IMR-90 (cell line): ENCODE measurements around the gene CILP. TPM values are rescaled to one million over a fixed set of nuclear protein-coding genes. Genes with fewer than 3 reads are reported as not detected.

Source experiments
- ATAC-seq: fragments of 200-7000 bp; cut with Tn5 transposase; 2 replicates; pipeline ENCODE4 v1.9.1; 2020; ENCODE audit warnings: low read depth, mild to moderate bottlenecking, moderate library complexity
- BruUV-seq: library from RNA; stranded (reverse); fragments of 400-500 nt; replicated peaks from 2 replicates; lab custom pipeline; 2021; lab: Mats Ljungman, UMichigan
- CTCF ChIA-PET: fragments of 300-600 bp; formaldehyde crosslinking; extraction: SDS; loops from one replicate; lab custom pipeline; 2021; ENCODE audit warnings: antibody characterized with exemption; lab: Yijun Ruan, JAX
- POLR2A ChIA-PET: fragments of 300-600 bp; sonication (Branson Sonifier 250); formaldehyde crosslinking; loops from one replicate; lab custom pipeline; 2022; ENCODE audit warnings: antibody characterized with exemption; ENCODE audit not compliant: unreplicated experiment; lab: Charles Lee
- DNase-seq: peaks from one replicate; pipeline ENCODE4 v3.0.0; 2013
- H2AFZ ChIP-seq: replicated peaks from 2 replicates; pipeline ENCODE3; 2013; ENCODE audit warnings: low read length, mild to moderate bottlenecking; ENCODE audit not compliant: poor library complexity
- H2AK5ac ChIP-seq: 2 replicates; pipeline ENCODE4 v1.6.1; 2013; ENCODE audit warnings: low read depth, low read length, inconsistent platforms
- H2AK9ac ChIP-seq: replicated peaks from 2 replicates; pipeline ENCODE3; 2013; ENCODE audit warnings: mild to moderate bottlenecking, low read depth, low read length, moderate library complexity; ENCODE audit not compliant: poor library complexity
- H2BK120ac ChIP-seq: 2 replicates; pipeline ENCODE4 v1.6.1; 2013; ENCODE audit warnings: low read depth, low read length, inconsistent platforms
- H2BK15ac ChIP-seq: 3 replicates; pipeline ENCODE4 v1.6.1; 2013; ENCODE audit warnings: low read depth, low read length, inconsistent platforms
- H2BK20ac ChIP-seq: 2 replicates; pipeline ENCODE4 v1.6.1; 2013; ENCODE audit warnings: low read depth, mild to moderate bottlenecking, inconsistent platforms, low read length, moderate library complexity
- H2BK5ac ChIP-seq: 2 replicates; pipeline ENCODE4 v1.6.1; 2013; ENCODE audit warnings: mild to moderate bottlenecking, low read depth, low read length, inconsistent platforms; ENCODE audit not compliant: poor library complexity, severe bottlenecking
- H3K14ac ChIP-seq: replicated peaks from 2 replicates; pipeline ENCODE4 v1.6.1; 2013; ENCODE audit warnings: low read depth, low read length, inconsistent platforms
- H3K18ac ChIP-seq: 2 replicates; pipeline ENCODE4 v1.6.1; 2013; ENCODE audit warnings: low read depth, low read length, control low read depth
- H3K23ac ChIP-seq: 2 replicates; pipeline ENCODE4 v1.6.1; 2013; ENCODE audit warnings: low read depth, low read length, inconsistent platforms
- H3K27ac ChIP-seq: 2 replicates; pipeline ENCODE4 v1.5.1; 2013; ENCODE audit warnings: mild to moderate bottlenecking, control low read depth, low read length; ENCODE audit not compliant: insufficient read depth
- H3K27me3 ChIP-seq: 2 replicates; pipeline ENCODE4 v1.6.1; 2013; ENCODE audit warnings: low read length; ENCODE audit not compliant: control insufficient read depth, insufficient read depth
- H3K36me3 ChIP-seq: 2 replicates; pipeline ENCODE4 v1.6.1; 2013; ENCODE audit warnings: low read length, mixed read lengths; ENCODE audit not compliant: control insufficient read depth, insufficient read depth
- H3K4ac ChIP-seq: 2 replicates; pipeline ENCODE4 v1.6.1; 2013; ENCODE audit warnings: low read depth, low read length, inconsistent platforms
- H3K4me1 ChIP-seq: 2 replicates; pipeline ENCODE4 v1.6.1; 2013; ENCODE audit warnings: low read length, mixed read lengths; ENCODE audit not compliant: control insufficient read depth, insufficient read depth
- H3K4me2 ChIP-seq: 2 replicates; pipeline ENCODE4 v1.6.1; 2013; ENCODE audit warnings: low read depth, mild to moderate bottlenecking, control low read depth, low read length, moderate library complexity
- H3K4me3 ChIP-seq: 2 replicates; pipeline ENCODE4 v1.5.1; 2013; ENCODE audit warnings: low read depth, mild to moderate bottlenecking, control low read depth, low read length, moderate library complexity; ENCODE audit not compliant: insufficient read depth
- H3K56ac ChIP-seq: 2 replicates; pipeline ENCODE4 v1.6.1; 2013; ENCODE audit warnings: low read length, inconsistent platforms; ENCODE audit not compliant: insufficient read depth; ENCODE audit errors: extremely low read depth
- H3K79me1 ChIP-seq, 2 experiments: 2 replicates each; pipeline ENCODE4 v1.6.1; 2013; ENCODE audit warnings: low read length in 2 of 2, inconsistent platforms in 1 of 2, low read depth in 1 of 2
- H3K9ac ChIP-seq: 2 replicates; pipeline ENCODE4 v1.6.1; 2013; ENCODE audit warnings: low read depth, low read length, control low read depth
- H3K9me1 ChIP-seq: 2 replicates; pipeline ENCODE4 v1.6.1; 2013; ENCODE audit warnings: low read length, inconsistent platforms; ENCODE audit not compliant: insufficient read depth
- H3K9me3 ChIP-seq: 2 replicates; pipeline ENCODE4 v1.6.1; 2013; ENCODE audit warnings: low read length; ENCODE audit not compliant: control insufficient read depth, insufficient read depth
- H4K20me1 ChIP-seq: 2 replicates; pipeline ENCODE4 v1.6.1; 2013; ENCODE audit warnings: low read length, inconsistent platforms; ENCODE audit not compliant: insufficient read depth
- H4K5ac ChIP-seq: 2 replicates; pipeline ENCODE4 v1.6.1; 2013; ENCODE audit warnings: mild to moderate bottlenecking, low read depth, low read length, control low read depth
- H4K8ac ChIP-seq, 2 experiments: 2 replicates each; pipeline ENCODE4 v1.6.1; 2013; ENCODE audit warnings: low read depth in 2 of 2, low read length in 2 of 2, control low read depth in 1 of 2, inconsistent platforms in 1 of 2
- H4K91ac ChIP-seq: 2 replicates; pipeline ENCODE4 v1.6.1; 2013; ENCODE audit warnings: low read depth, low read length, inconsistent platforms; ENCODE audit not compliant: insufficient read depth
- MXI1 ChIP-seq: IDR thresholded peaks from 2 replicates; pipeline ENCODE4 v1.6.1; 2012; ENCODE audit warnings: low read depth, mild to moderate bottlenecking, low read length, moderate library complexity, borderline replicate concordance
- RAD21 ChIP-seq: IDR thresholded peaks from 2 replicates; pipeline ENCODE4 v1.6.1; 2012; ENCODE audit warnings: low read length, improper control_type of control experiment
- SMC3 ChIP-seq: fragments of 150-350 bp; IDR thresholded peaks from 2 replicates; pipeline ENCODE4 v1.6.1; 2016; ENCODE audit warnings: low read depth, mild to moderate bottlenecking, antibody characterized with exemption, low read length, moderate library complexity
- WGBS, 2 experiments: methylation state at CpG; one replicate each; pipeline versions ENCODE4 v1.1.5 to v1.1.7; 2013; ENCODE audit warnings: missing lambda C conversion rate in 2 of 2; ENCODE audit not compliant: insufficient read length in 1 of 2; ENCODE audit errors: extremely low coverage in 2 of 2; 5-methylcytosine and 5-hydroxymethylcytosine counted together
- dilution Hi-C: fragments of 300-500 bp; cut with HindIII; formaldehyde crosslinking; loops from one replicate; pipeline ENCODE4 v1.14.3; 2018; ENCODE audit warnings: low sequenced_read_pairs; ENCODE audit not compliant: unreplicated experiment
- in situ Hi-C: fragments of 300-500 bp; cut with MboI; formaldehyde crosslinking; loops from 3 replicates; pipeline ENCODE4 v1.14.3; 2019; ENCODE audit warnings: low sequenced_read_pairs, inconsistent platforms, mixed read lengths
- intact Hi-C: fragments of 100-400 bp; cut with micrococcal nuclease; formaldehyde crosslinking; loops from 2 replicates; pipeline ENCODE4 v1.10.0; 2022
- polyA plus RNA-seq, 3 experiments: library from polyadenylated mRNA; depleted of rRNA; stranded (reverse); fragments of >200 nt; gene quantifications; 2 replicates each; pipeline ENCODE4 v1.2.3, GENCODE V29; 2012; ENCODE audit warnings: low replicate concordance in 1 of 3
- total RNA-seq: library from RNA; depleted of rRNA; stranded (reverse); fragments of >200 nt; gene quantifications from 2 replicates; pipeline ENCODE4 v1.2.3, GENCODE V29; 2012

The CILP gene
- total and polyA plus RNA-seq, 2 of the 4 experiments (the other 2 are of a cell fraction), result under 0.01 to 0.02 TPM

DNA sequence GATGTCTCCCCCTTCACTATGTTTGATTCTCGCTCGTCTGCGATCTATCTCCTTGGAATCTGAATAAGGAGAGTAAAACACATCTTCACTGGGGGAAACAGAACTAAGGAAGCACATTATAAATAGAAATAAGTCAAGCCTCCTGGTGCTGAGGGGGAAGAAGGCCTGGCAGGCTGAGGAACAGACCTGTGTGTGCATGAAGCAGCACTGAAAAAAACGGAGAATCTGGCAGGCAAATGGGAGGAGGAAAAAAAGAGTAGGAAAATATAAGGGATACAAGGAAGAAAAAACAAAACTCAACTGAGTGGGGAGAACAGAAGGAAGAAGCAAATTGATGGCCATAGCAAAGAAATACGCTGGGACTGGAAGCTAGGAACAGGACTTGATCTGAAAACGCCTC lies 49.7 kb upstream of the CILP start:
- peaks cover 8% of the 10 kb centered on the region; the same call in 1 of the 2 replicates for H3K4me1 ChIP-seq
- H4K20me1 ChIP-seq, result no peaks in the 10 kb centered on the region
- intact Hi-C loops, result no loop called here
- ChIA-PET CTCF (no interaction called here), POLR2A (no interaction called here)
- in situ Hi-C loops, result no loop called here
- TF ChIP-seq RAD21 (no peak), MXI1 (no peak), SMC3 (no peak)
- peaks cover 17% of the 10 kb centered on the region for H3K36me3 ChIP-seq
- no peak overlapping the region for H2AK5ac ChIP-seq
- no peak overlapping the region for H3K9ac ChIP-seq
- H3K4me3 ChIP-seq, result no peak overlapping the region
- H3K9me1 ChIP-seq, result peaks cover 3% of the 10 kb centered on the region; the same call in 1 of the 2 replicates
- no peak overlapping the region for H2AFZ ChIP-seq
- H4K91ac ChIP-seq, result no peak overlapping the region
- H3K27ac ChIP-seq, result no peak overlapping the region
- H2BK120ac ChIP-seq, result no peak overlapping the region
- no peak overlapping the region for H2BK5ac ChIP-seq
- H3K14ac ChIP-seq, result no peak overlapping the region
- no peak overlapping the region for H2BK15ac ChIP-seq
- no peaks in the 10 kb centered on the region; a peak in 1 of 4 replicates for H3K79me1 ChIP-seq
- no peak for DNase-seq
- H3K4ac ChIP-seq, result no peak overlapping the region
- H2BK20ac ChIP-seq, result no peak overlapping the region
- dilution Hi-C loops, result no loop called here
- H4K8ac ChIP-seq, result no peak overlapping the region
- no peak overlapping the region for H4K5ac ChIP-seq
- no peak overlapping the region for H3K23ac ChIP-seq
- H3K9me3 ChIP-seq, result no peaks in the 10 kb centered on the region
- WGBS, 2 experiments, result 57% methylated on average over 1 of the region's 6 CpGs; no CpG with 5 or more reads in 1 of the 2 experiments
- no peak for ATAC-seq
- no peak overlapping the region for H2AK9ac ChIP-seq
- no TSS peak for BruUV-seq
- no peak overlapping the region for H3K18ac ChIP-seq
- no peak overlapping the region for H3K56ac ChIP-seq
- H3K27me3 ChIP-seq, result no peaks in the 10 kb centered on the region
- H3K4me2 ChIP-seq, result no peak overlapping the region
